ENCODE data around the gene APC. TPM values are rescaled to one million over a fixed set of nuclear protein-coding genes. Genes with fewer than 3 reads are reported as not detected.
A peak's percentile ranks its signal among the peaks of the same experiment; 100 is the strongest.

Gene APC
- total RNA-seq, 1 donor from 2014 or later, result 36.9 TPM

GRCh38 chr5:112735702-112736101, 2.0 kb upstream of the APC start:
- Mint-ChIP-seq H3K27me3 (ENCODE audit: unreplicated experiment) (no peaks in the 10 kb centered on the region), H3K4me1 (ENCODE audit: unreplicated experiment) (peaks cover 20% of the 10 kb centered on the region), H3K4me3 (ENCODE audit: unreplicated experiment) (no peak overlapping the region), H3K9me3 (ENCODE audit: unreplicated experiment) (no peaks in the 10 kb centered on the region), H3K27ac (ENCODE audit: unreplicated experiment) (no peak overlapping the region), H3K36me3 (ENCODE audit: unreplicated experiment) (no peaks in the 10 kb centered on the region)
- no peak for DNase-seq (ENCODE audit: extremely low spot score, unreplicated experiment)
- TF ChIP-seq CTCF (IDR thresholded peaks at IDR 0.05), result no peak

GRCh38 chr5:112737070-112737462, 619 bp upstream of the APC start:
- Mint-ChIP-seq H3K4me3 (ENCODE audit: unreplicated experiment) (peak overlapping the region; percentile 98), H3K9me3 (ENCODE audit: unreplicated experiment) (no peaks in the 10 kb centered on the region), H3K4me1 (ENCODE audit: unreplicated experiment) (peaks cover 20% of the 10 kb centered on the region), H3K36me3 (ENCODE audit: unreplicated experiment) (no peaks in the 10 kb centered on the region), H3K27me3 (ENCODE audit: unreplicated experiment) (no peaks in the 10 kb centered on the region), H3K27ac (ENCODE audit: unreplicated experiment) (peak overlapping the region; percentile 93)
- DNase-seq (ENCODE audit: extremely low spot score, unreplicated experiment), result no peak
- TF ChIP-seq CTCF (IDR thresholded peaks at IDR 0.05), result no peak

GRCh38 chr5:112738191-112738560, 491 bp downstream of the APC start:
- no peak for DNase-seq (ENCODE audit: extremely low spot score, unreplicated experiment)
- Mint-ChIP-seq H3K27ac (ENCODE audit: unreplicated experiment) (peak overlapping the region; percentile 93), H3K9me3 (ENCODE audit: unreplicated experiment) (no peaks in the 10 kb centered on the region), H3K4me3 (ENCODE audit: unreplicated experiment) (peak overlapping the region; percentile 98), H3K27me3 (ENCODE audit: unreplicated experiment) (no peaks in the 10 kb centered on the region), H3K4me1 (ENCODE audit: unreplicated experiment) (peaks cover 20% of the 10 kb centered on the region), H3K36me3 (ENCODE audit: unreplicated experiment) (peaks cover 2% of the 10 kb centered on the region)
- TF ChIP-seq CTCF (IDR thresholded peaks at IDR 0.05), result no peak

GRCh38 chr5:112742424-112742823, 4.7 kb downstream of the APC start:
- DNase-seq (ENCODE audit: extremely low spot score, unreplicated experiment), result no peak
- Mint-ChIP-seq H3K27me3 (ENCODE audit: unreplicated experiment) (no peaks in the 10 kb centered on the region), H3K36me3 (ENCODE audit: unreplicated experiment) (peaks cover 7% of the 10 kb centered on the region), H3K27ac (ENCODE audit: unreplicated experiment) (no peak overlapping the region), H3K4me3 (ENCODE audit: unreplicated experiment) (no peak overlapping the region), H3K9me3 (ENCODE audit: unreplicated experiment) (no peaks in the 10 kb centered on the region), H3K4me1 (ENCODE audit: unreplicated experiment) (peaks cover 15% of the 10 kb centered on the region)
- TF ChIP-seq CTCF (IDR thresholded peaks at IDR 0.05), result no peak

- TF ChIP-seq CTCF (IDR thresholded peaks at IDR 0.05), result no peak
- Mint-ChIP-seq H3K27me3 (ENCODE audit: unreplicated experiment) (no peaks in the 10 kb centered on the region), H3K4me3 (ENCODE audit: unreplicated experiment) (no peak overlapping the region), H3K27ac (ENCODE audit: unreplicated experiment) (no peak overlapping the region), H3K36me3 (ENCODE audit: unreplicated experiment) (peaks cover 7% of the 10 kb centered on the region), H3K9me3 (ENCODE audit: unreplicated experiment) (no peaks in the 10 kb centered on the region), H3K4me1 (ENCODE audit: unreplicated experiment) (peaks cover 4% of the 10 kb centered on the region)
- DNase-seq (ENCODE audit: extremely low spot score, unreplicated experiment), result no peak
Measured at GRCh38 chr5:112743631-112744030, 5.9 kb downstream of the APC start.
